ENCODE results near the gene SOX13.

The SOX13 gene

DNA sequence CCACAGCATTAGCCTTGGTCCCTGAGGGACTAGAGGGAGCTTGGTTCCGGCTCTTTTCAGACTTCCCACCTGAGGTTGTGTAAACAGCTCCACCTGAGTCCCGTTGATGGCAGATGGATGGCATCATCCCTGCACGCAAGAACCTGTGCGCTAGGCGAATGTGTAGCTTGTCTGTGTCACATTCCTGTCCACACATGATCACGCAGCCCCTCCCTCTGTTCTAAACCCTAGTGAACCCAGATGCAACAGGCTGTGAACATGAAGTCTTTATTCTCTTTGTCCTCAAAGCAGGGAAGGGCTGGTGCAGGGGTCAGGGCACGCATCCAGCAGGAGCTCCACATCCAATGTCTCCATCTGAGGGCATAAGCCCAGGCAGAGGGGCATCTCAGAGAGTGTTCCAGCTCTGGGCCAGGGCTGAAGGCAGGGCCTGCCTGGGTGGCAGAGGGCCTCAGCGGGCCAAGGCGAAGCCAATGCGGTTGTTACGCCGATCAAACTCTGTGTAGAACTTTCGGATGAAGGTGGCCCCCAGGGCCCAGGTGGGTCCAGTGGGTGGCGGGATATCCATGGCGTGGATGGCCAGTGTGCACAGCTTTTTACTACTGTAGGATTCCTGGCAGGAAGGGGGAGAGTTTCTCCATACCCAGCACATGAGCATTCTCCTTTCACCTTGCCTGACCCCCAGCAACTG, 81.8 kb downstream of the SOX13 start:
- DNase-seq: no peak

DNA sequence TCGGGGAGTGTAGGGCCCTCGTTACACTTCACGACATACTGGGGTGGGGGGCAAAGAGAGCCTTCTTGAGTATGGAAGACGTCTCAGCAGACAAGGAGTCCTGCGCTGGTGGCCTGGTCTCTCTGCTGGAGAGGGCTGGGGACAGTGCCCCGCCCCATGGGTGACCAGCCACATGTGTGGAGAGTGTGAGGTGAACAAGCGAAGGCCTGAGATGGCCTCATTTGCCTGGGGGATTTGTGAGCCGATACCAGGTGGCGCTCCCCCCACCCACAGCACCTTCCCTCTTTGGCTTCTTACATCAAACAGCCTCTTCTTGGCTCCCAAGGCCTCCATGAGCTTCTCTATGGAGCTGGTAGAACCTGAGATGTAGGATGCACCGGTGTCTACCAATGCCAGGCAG, 83.0 kb downstream of the SOX13 start:
- DNase-seq: no peak

DNA sequence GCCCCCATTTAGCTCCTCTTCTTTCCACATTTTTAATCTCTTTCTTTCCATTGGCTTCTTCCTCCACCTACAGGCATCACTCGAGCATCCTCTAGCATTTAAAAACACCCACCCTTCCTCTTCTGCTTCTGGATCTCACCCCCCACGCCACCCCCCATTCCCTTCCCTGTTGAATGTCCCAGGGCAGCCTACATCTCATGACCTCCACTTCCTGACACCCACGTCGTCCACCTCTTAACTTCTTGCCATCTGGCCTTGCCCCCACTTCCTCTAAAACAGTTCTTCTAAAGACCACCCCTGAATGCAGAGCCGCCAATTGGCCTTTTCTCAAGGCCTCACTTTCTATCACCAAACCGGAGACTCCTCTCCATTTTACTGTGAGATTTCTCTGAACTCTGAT, 85.0 kb downstream of the SOX13 start:
- DNase-seq: no peak

DNA sequence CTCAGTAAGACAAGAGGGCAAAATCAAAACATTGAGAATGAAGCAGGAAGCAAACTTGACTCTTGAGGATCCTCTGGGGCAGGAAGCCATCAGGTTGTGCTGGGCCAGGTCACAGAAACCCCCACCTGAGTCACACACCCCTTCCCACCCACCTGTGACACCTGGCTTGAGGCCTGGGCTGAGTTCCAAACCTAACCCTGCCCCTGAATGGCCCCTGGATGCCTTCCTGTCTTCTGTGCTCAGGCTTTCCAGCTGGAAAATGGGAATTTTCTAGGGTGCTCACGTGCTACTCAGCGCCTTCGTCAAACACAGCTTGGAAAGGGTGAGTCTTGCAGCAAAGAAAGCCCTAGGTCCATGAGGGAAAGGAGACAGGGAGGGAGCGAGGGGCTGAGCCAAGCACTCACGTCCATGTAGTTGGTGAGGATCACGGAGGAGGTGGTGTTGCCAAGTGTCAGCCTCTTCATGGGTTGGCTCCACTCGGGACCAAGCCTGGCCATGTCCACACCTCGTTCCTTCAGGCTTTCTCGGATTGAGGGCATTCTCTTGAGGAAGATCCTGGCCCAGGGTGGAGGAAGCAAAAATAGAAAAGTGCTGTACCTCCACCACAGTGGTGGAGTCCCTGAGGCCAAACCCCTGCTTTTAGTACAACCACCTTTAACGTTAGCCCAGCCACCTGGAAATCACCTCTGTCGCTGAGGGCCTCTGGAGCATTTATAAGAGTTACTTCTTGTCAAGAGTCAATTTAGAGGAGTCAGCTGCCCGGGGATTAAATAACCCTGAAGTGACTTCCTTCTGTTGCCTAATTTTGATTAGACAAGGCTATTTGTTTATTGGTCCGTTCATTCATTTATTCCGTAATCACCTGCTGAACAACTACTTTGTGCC, 88.9 kb downstream of the SOX13 start:
- DNase-seq: no peak

DNA sequence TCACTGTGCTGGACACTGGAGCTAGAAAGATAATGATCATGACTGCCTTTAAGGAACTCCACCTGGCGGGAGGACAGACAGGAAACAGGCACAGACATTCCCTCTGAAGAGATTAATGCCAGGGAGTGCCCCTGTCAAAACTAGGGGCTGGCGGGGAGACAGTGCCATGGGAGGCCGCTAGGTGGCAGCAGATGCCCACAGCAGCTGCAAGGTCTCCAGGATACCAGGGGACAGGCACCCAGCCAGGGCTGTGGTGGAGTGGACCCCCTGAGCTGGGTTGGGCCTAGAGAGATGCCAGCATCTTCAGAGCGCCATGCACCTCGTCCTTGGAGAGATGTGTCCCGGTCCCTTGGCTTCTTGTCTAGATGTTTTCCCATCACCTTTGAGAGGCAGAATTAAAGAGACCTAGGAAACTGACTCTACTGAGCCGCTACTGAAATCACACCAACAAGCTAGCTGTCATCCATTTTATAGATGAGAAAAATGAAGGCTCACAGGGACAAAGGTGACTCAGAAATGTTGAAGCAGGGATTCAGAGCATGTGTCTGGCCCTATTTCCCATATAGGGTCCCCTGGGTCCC, 89.7 kb downstream of the SOX13 start:
- DNase-seq: peak; percentile 78

DNA sequence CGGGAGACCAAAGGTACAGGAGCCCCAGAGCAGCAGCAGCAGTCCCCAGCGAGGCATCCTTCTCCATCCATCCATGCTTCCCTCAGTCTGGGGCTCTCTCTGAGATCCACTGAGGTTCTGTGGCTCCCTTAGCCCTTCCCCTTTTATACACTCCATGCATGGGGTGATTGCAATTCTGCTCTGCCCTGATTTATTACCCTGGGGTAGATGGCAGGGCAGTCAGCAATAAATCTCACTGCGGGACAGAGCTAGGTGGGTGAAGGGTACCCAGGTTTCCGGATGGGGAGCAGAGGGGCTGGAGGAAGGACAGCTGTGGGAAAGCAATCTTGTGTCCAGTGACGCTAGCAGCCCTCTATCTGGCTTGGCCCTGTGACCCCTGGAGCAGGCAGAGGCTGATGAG, 93.3 kb downstream of the SOX13 start, which contains the start of gene REN:
REN (minus strand) TSS at position 119 of the 400 bp plus-strand sequence; CDS start at position 75, 44 bp downstream.
- no peak for DNase-seq

DNA sequence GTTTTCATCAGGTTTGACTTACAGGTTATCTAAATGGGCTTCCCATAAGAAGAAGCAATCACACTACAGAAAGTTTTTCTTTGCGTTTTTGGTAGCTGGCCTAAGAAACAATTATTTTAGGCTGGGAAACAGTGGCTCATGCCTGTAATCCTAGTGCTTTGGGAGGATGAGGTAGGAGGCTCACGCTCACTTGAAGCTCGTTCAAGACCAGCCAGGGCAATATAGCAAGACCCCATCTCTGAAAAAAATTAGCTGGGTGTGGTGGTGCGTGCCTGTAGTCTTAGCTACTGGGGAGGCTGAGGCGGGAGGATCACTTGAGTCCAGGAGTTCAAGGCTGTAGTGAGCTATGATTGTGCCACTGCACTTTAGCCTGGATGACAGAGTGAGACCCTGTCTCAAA, 94.8 kb downstream of the SOX13 start:
- no peak for DNase-seq

DNA sequence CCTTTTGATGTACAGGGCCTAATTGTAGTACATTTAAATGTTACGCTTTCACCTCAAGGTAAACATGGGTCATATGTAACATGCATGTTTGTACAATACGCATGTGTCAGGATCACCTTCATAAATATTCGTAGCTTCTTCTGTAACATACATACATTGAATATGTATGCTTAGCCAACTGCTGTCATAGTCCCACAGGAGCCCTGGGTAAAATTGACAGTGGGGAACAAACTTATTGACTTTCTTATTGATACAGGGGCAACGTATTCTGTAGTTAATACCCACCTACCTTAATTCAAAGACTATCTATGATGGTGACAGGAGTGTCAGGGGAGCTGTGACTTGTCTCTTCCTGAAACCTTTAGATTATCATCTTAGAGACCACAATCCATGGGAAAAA, 96.9 kb downstream of the SOX13 start:
- no peak for DNase-seq

DNA sequence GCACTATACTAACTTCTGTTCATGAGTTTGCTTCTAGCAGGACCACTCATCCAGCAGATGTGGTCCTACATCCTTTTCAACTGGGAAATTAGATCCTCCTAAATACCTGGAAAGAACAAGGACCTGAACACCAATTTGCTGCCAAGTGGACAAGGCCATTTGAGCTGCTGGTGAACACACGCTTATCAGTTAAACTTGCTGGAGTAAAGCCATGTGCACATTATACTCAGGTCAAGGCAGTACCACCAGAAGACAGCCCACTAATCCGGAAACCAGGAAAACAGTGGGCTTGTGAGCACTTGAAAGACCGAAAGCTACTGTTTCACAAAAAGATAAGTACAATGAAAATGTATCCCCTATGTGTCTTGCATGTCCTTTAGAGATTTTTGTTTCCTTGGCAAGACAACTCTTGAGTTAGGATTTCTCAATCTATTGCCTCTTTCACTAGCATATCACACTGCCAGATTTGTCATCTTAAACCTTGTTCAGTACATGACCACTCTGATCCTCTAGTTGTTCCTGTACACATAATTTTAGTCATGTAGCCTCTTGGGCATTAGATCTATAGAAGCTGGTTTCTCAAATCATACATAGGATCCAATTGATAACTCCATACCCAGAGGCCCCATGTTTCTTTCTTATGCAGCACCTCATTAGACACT, 97.7 kb downstream of the SOX13 start:
- DNase-seq: no peak

DNA sequence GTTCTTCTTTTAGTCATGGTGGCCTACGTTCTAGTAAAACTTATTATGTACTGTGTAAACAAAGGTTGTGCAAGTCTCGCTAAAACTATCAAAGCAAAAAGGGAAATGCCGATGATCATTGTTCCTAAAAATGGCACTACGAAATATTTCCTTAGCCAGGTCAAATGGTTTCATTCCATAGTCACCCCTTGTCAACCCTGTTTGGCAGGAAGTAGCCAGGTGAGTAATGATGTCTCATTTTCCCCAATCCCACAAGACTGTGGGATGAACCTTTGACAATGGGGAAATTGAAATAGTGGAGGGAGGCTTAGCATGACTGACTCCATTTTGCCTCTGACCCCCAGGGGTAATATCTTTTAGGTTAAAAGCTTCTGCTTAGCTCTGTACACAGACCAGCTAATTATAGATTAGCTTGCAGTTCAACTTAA, 98.8 kb downstream of the SOX13 start:
- no peak for DNase-seq

DNA sequence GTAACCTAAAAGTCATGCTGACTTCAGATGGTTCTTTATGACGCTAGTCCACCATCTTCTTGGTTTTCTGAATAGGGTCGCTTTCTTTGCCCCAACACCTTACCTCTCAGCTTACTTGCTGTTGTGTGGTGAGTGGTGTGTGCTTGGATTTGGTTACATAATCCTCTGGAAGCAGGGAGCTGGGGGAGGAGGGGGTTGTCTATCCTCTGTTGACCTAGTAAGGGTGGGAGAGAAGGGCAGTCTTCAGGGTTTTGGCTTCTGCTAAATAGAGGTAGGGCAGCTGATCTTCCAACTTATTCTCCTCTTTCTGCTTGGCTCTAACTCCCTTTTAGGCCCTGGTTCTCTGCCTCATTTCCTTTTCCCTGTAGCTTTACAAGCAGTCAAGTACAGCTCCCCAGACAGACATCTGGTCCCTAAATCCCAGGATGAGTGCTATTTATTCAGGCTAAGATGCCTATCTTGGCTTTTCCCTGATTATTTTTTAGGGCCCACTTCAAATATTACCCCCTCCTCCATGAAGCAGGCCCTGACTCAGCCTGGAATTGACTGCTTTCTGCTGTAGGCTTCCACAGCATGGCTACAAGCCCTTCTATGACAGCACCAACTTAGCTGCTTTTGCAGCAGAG, 99.6 kb downstream of the SOX13 start:
- DNase-seq: no peak

DNA sequence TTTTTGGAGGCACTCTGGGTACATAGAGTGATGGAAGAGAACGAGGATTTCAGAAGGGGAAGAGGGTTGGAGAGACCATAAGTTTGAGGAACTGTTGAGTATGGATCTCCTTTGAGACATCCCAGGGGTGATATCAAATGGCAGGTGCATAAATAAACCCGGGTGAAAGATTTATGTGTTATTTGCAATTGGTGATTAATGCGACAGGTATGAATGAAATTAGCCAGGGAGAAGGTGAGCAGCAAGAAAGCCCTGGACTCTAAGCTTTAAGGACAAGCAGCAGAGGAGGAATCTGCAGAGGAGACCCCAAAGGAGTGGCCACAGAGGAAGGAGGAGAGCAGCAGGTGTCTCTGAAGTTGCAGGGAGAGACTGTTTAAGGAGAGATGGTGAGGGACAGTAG, 102.0 kb downstream of the SOX13 start:
- no peak for DNase-seq

DNA sequence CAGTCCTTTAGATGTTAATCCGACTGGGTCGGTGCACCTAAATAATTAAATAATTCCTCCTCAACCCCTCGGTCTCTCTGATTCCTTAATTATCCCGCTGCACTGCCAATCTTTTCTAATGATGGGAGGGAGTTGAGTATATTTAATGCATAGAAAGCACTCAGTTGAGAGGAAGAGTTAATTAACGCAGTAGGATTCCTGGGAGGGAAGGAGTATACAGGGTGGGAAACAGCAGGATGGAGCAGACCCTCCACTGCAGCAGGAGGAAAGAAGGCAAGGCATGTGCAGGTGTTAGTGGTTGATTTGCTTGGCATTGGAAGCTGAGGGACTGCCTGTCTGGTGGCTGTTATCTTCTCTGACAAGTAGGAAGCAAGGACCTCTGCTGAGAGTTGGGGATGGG, 103.1 kb downstream of the SOX13 start:
- no peak for DNase-seq

DNA sequence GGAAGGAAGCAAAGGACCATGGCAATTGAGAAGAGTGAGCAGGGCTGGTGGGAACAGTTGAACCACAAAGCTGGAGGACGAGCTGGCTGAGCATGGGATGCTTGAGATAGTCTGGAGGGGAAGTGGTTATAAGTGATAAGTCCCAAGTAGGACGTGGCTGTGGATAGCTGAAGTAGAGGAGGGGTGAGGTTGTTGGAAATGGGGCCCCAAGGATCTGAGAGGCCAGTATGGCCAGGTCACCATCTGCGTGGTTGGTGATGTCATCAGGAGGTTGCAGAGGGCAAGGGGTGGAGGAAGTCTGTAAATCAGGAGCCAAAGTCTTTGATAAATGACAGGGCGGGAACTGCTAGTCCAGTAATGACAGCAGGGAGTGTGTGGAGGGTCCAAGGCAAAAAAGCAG, 104.2 kb downstream of the SOX13 start:
- DNase-seq: no peak
